H9 (cell line): ENCODE measurements around the gene MRLN. TPM values are rescaled to one million over a fixed set of nuclear protein-coding genes. Genes with fewer than 3 reads are reported as not detected.

Experiments
- DNase-seq: peaks from one replicate; pipeline ENCODE4 v3.0.0-alpha.2; 2017
- H2AFZ ChIP-seq: one replicate; pipeline ENCODE4 v1.6.1; 2013; ENCODE audit warnings: mild to moderate bottlenecking, low read length, control low read depth, moderate library complexity
- H2AK5ac ChIP-seq: 2 replicates; pipeline ENCODE4 v1.6.1; 2013; ENCODE audit warnings: low read length, control low read depth, mixed read lengths; ENCODE audit not compliant: insufficient read length
- H2BK120ac ChIP-seq: one replicate; pipeline ENCODE4 v1.6.1; 2013; ENCODE audit warnings: low read depth, mild to moderate bottlenecking, low read length, control low read depth, inconsistent platforms; ENCODE audit not compliant: poor library complexity, severe bottlenecking
- H2BK12ac ChIP-seq: 2 replicates; pipeline ENCODE4 v1.6.1; 2013; ENCODE audit warnings: low read length, control low read depth, mixed read lengths, low read depth; ENCODE audit not compliant: insufficient read length
- H2BK15ac ChIP-seq: 2 replicates; pipeline ENCODE4 v1.6.1; 2013; ENCODE audit warnings: low read depth, low read length, control low read depth
- H2BK20ac ChIP-seq: one replicate; pipeline ENCODE4 v1.6.1; 2013; ENCODE audit warnings: low read depth, mild to moderate bottlenecking, low read length, control low read depth, inconsistent platforms; ENCODE audit not compliant: poor library complexity, severe bottlenecking
- H2BK5ac ChIP-seq: 2 replicates; pipeline ENCODE4 v1.6.1; 2013; ENCODE audit warnings: low read length, control low read depth, mixed read lengths; ENCODE audit not compliant: insufficient read length
- H3K14ac ChIP-seq: 2 replicates; pipeline ENCODE4 v1.6.1; 2013; ENCODE audit warnings: low read length, control low read depth; ENCODE audit not compliant: insufficient read depth
- H3K18ac ChIP-seq: 2 replicates; pipeline ENCODE4 v1.6.1; 2013; ENCODE audit warnings: low read depth, mild to moderate bottlenecking, mixed read lengths, low read length, control low read depth; ENCODE audit not compliant: insufficient read length
- H3K23ac ChIP-seq: 2 replicates; pipeline ENCODE4 v1.6.1; 2013; ENCODE audit warnings: low read length, control low read depth, mixed read lengths, low read depth; ENCODE audit not compliant: insufficient read length
- H3K23me2 ChIP-seq: 2 replicates; pipeline ENCODE4 v1.6.1; 2013; ENCODE audit warnings: low read depth, mild to moderate bottlenecking, mixed read lengths, low read length, control low read depth; ENCODE audit not compliant: insufficient read length, poor library complexity, severe bottlenecking
- H3K27ac ChIP-seq: 2 replicates; pipeline ENCODE4 v1.5.1; 2013; ENCODE audit warnings: low read length, control low read depth, mixed read lengths, low read depth; ENCODE audit not compliant: insufficient read length
- H3K27me3 ChIP-seq: 2 replicates; pipeline ENCODE4 v1.6.1; 2013; ENCODE audit warnings: low read length, control low read depth, inconsistent platforms; ENCODE audit not compliant: insufficient read depth
- H3K4ac ChIP-seq: 2 replicates; pipeline ENCODE4 v1.6.1; 2013; ENCODE audit warnings: low read depth, mild to moderate bottlenecking, control low read depth, inconsistent platforms, low read length, moderate library complexity
- H3K4me1 ChIP-seq: 2 replicates; pipeline ENCODE4 v1.6.1; 2013; ENCODE audit warnings: low read length, control low read depth, inconsistent platforms; ENCODE audit not compliant: insufficient read depth
- H3K4me2 ChIP-seq: 2 replicates; pipeline ENCODE4 v1.6.1; 2013; ENCODE audit warnings: low read length, control low read depth, mixed read lengths; ENCODE audit not compliant: insufficient read length, insufficient read depth
- H3K56ac ChIP-seq: 2 replicates; pipeline ENCODE4 v1.6.1; 2013; ENCODE audit warnings: low read depth, mild to moderate bottlenecking, mixed read lengths, low read length, control low read depth; ENCODE audit not compliant: insufficient read length
- H3K79me1 ChIP-seq: 2 replicates; pipeline ENCODE4 v1.6.1; 2013; ENCODE audit warnings: low read depth, mild to moderate bottlenecking, moderate library complexity, low read length, control low read depth, inconsistent platforms; ENCODE audit not compliant: insufficient read depth, poor library complexity, severe bottlenecking
- H3K79me2 ChIP-seq: 2 replicates; pipeline ENCODE4 v1.6.1; 2013; ENCODE audit warnings: low read length, control low read depth, inconsistent platforms; ENCODE audit not compliant: insufficient read depth
- H3K9ac ChIP-seq: 2 replicates; pipeline ENCODE4 v1.6.1; 2013; ENCODE audit warnings: low read length, control low read depth, mixed read lengths; ENCODE audit not compliant: insufficient read length; ENCODE audit errors: extremely low read depth
- H3K9me3 ChIP-seq: one replicate; pipeline ENCODE4 v1.6.1; 2013; ENCODE audit warnings: low read depth, low read length, inconsistent platforms; ENCODE audit not compliant: control insufficient read depth
- H3T11ph ChIP-seq: one replicate; pipeline ENCODE4 v1.6.1; 2013; ENCODE audit warnings: mild to moderate bottlenecking, low read length, control low read depth, inconsistent platforms
- H4K20me1 ChIP-seq: one replicate; pipeline ENCODE4 v1.6.1; 2013; ENCODE audit not compliant: control insufficient read depth, insufficient read length, insufficient read depth
- H4K5ac ChIP-seq: 2 replicates; pipeline ENCODE4 v1.6.1; 2013; ENCODE audit warnings: low read depth, mild to moderate bottlenecking, mixed read lengths, low read length, control low read depth; ENCODE audit not compliant: insufficient read length
- H4K8ac ChIP-seq: replicated peaks from 2 replicates; pipeline ENCODE4 v1.6.1; 2013; ENCODE audit warnings: low read length, control low read depth, mixed read lengths, low read depth; ENCODE audit not compliant: insufficient read length
- H4K91ac ChIP-seq: 2 replicates; pipeline ENCODE4 v1.6.1; 2013; ENCODE audit warnings: low read depth, mild to moderate bottlenecking, moderate library complexity, mixed read lengths, low read length, control low read depth; ENCODE audit not compliant: insufficient read length
- H3K27ac Mint-ChIP-seq, 3 experiments: 2 replicates in 2 of 3; 3 replicates in 1 of 3; pipeline ENCODE4 v1.8.0; 2020 to 2021; ENCODE audit warnings: mixed read lengths in 3 of 3, mild to moderate bottlenecking in 1 of 3, moderate library complexity in 1 of 3
- H3K27me3 Mint-ChIP-seq: 2 replicates; pipeline ENCODE4 v1.8.0; 2021; ENCODE audit warnings: low read depth, mild to moderate bottlenecking, moderate library complexity, mixed read lengths
- H3K36me3 Mint-ChIP-seq, 3 experiments: 2 replicates in 2 of 3; 3 replicates in 1 of 3; pipeline ENCODE4 v1.8.0; 2020 to 2021; ENCODE audit warnings: low read depth in 3 of 3, mixed read lengths in 3 of 3; ENCODE audit not compliant: insufficient read depth in 1 of 3
- H3K4me1 Mint-ChIP-seq, 2 experiments: 2 replicates each; pipeline ENCODE4 v1.8.0; 2020; ENCODE audit warnings: mixed read lengths in 2 of 2
- H3K4me3 Mint-ChIP-seq, 2 experiments: 2 replicates in 1 of 2; 3 replicates in 1 of 2; pipeline ENCODE4 v1.8.0; 2020 to 2021; ENCODE audit warnings: mild to moderate bottlenecking in 2 of 2, mixed read lengths in 2 of 2, moderate library complexity in 1 of 2
- H3K9me3 Mint-ChIP-seq, 2 experiments: 2 replicates in 1 of 2; 3 replicates in 1 of 2; pipeline ENCODE4 v1.8.0; 2020; ENCODE audit warnings: mild to moderate bottlenecking in 2 of 2, mixed read lengths in 2 of 2, moderate library complexity in 1 of 2
- WGBS: extraction: QIAGEN DNeasy Blood & Tissue Kit; methylation state at CpG from one replicate; pipeline ENCODE4 v1.1.7; 2013; ENCODE audit warnings: missing lambda C conversion rate, low lambda C conversion rate, mixed read lengths; ENCODE audit not compliant: insufficient read length; ENCODE audit errors: extremely low coverage; 5-methylcytosine and 5-hydroxymethylcytosine counted together
- total RNA-seq: library from RNA; stranded (reverse); gene quantifications from 2 replicates; pipeline ENCODE4 v1.2.1, GENCODE V29; 2021
- TF ChIP-seq, protein P1 (sequence below): fragments of 200-600 bp; sonication (generic); conservative IDR thresholded peaks from 3 replicates; pipeline ENCODE4 v1.8.0; 2021; ENCODE audit warnings: antibody characterized with exemption, mild to moderate bottlenecking

MRLN gene
- total RNA-seq, 1 experiment from 2014 or later: not detected

- H2BK120ac ChIP-seq: no peak overlapping the region
- no peak overlapping the region for H3K23ac ChIP-seq
- H3K4me1 ChIP-seq: no peaks in the 10 kb centered on the region
- no peak overlapping the region for H2BK15ac ChIP-seq
- peaks cover 17 to 34% (median 22%) of the 10 kb centered on the region in 3 experiments for H3K36me3 Mint-ChIP-seq
- H2AFZ ChIP-seq: no peak overlapping the region
- no peak overlapping the region for H3T11ph ChIP-seq
- DNase-seq: no peak
- H3K27me3 ChIP-seq: no peaks in the 10 kb centered on the region
- no peak overlapping the region; a peak in 1 of 5 replicates for H3K4me3 Mint-ChIP-seq
- H3K4me1 Mint-ChIP-seq: no peaks in the 10 kb centered on the region
- no peak overlapping the region for H3K56ac ChIP-seq
- H2BK12ac ChIP-seq: no peak overlapping the region
- H2BK20ac ChIP-seq: no peak overlapping the region
- H3K18ac ChIP-seq: no peak overlapping the region
- no peaks in the 10 kb centered on the region for H3K79me2 ChIP-seq
- H3K27me3 Mint-ChIP-seq: no peaks in the 10 kb centered on the region; the same call in 1 of the 2 replicates
- no peak overlapping the region for H4K91ac ChIP-seq
- no CpG with 5 or more reads among the region's 6 CpGs for WGBS
- no peak overlapping the region; a peak in 2 of 7 replicates for H3K27ac Mint-ChIP-seq
- no peak overlapping the region for H4K5ac ChIP-seq
- no peak overlapping the region for H3K27ac ChIP-seq
- H3K4me2 ChIP-seq: no peak overlapping the region
- H3K9me3 ChIP-seq: no peaks in the 10 kb centered on the region
- H4K8ac ChIP-seq: no peak overlapping the region
- H3K9me3 Mint-ChIP-seq: peaks cover 28 to 35% of the 10 kb centered on the region in 2 experiments
- no peak overlapping the region for H2BK5ac ChIP-seq
- no peak overlapping the region for H3K4ac ChIP-seq
- no peak overlapping the region for H2AK5ac ChIP-seq
- no peaks in the 10 kb centered on the region for H4K20me1 ChIP-seq
- TF ChIP-seq, protein P1, sequence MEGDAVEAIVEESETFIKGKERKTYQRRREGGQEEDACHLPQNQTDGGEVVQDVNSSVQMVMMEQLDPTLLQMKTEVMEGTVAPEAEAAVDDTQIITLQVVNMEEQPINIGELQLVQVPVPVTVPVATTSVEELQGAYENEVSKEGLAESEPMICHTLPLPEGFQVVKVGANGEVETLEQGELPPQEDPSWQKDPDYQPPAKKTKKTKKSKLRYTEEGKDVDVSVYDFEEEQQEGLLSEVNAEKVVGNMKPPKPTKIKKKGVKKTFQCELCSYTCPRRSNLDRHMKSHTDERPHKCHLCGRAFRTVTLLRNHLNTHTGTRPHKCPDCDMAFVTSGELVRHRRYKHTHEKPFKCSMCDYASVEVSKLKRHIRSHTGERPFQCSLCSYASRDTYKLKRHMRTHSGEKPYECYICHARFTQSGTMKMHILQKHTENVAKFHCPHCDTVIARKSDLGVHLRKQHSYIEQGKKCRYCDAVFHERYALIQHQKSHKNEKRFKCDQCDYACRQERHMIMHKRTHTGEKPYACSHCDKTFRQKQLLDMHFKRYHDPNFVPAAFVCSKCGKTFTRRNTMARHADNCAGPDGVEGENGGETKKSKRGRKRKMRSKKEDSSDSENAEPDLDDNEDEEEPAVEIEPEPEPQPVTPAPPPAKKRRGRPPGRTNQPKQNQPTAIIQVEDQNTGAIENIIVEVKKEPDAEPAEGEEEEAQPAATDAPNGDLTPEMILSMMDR: no peak
- H3K79me1 ChIP-seq: no peaks in the 10 kb centered on the region
- H3K9ac ChIP-seq: no peak overlapping the region
- no peaks in the 10 kb centered on the region for H3K23me2 ChIP-seq
- no peak overlapping the region for H3K14ac ChIP-seq
Measured at GRCh38 chr10:59779756-59780533, 26.7 kb upstream of the MRLN start.
